GM23338 (cell line): Measurements from ENCODE around the gene FIBP. TPM values are rescaled to one million over a fixed set of nuclear protein-coding genes. Genes with fewer than 3 reads are reported as not detected.
"Not testable (repeated sequence)": the region's sequence is repeated elsewhere in the genome, so short reads cannot be mapped to it uniquely, and the experiment has no call there.

ENCODE experiments used
- ATAC-seq: fragments of 200-7000 bp; cut with Tn5 transposase; 3 replicates; pipeline ENCODE4 v1.9.1; 2020
- DNase-seq: peaks from one replicate; pipeline ENCODE4 v3.0.0-alpha.2; 2015; ENCODE audit warnings: low spot score
- H2AFZ ChIP-seq: fragments of 200-600 bp; sonication (generic); 2 replicates; pipeline ENCODE4 v1.8.0; 2016; ENCODE audit warnings: antibody characterized with exemption, mild to moderate bottlenecking, moderate library complexity
- H3F3A ChIP-seq: fragments of 200-600 bp; sonication (generic); replicated peaks from 2 replicates; pipeline ENCODE4 v1.8.0; 2017; ENCODE audit warnings: antibody characterized with exemption, mixed run types, low read depth
- H3K27ac ChIP-seq: fragments of 200-600 bp; sonication (generic); 2 replicates; pipeline ENCODE4 v1.6.1; 2016; ENCODE audit warnings: low read depth
- H3K27me3 ChIP-seq: fragments of 200-600 bp; sonication (generic); 2 replicates; pipeline ENCODE4 v1.8.0; 2016; ENCODE audit warnings: mild to moderate bottlenecking, mixed run types, moderate library complexity; ENCODE audit not compliant: insufficient read depth
- H3K36me3 ChIP-seq: fragments of 200-600 bp; sonication (generic); 2 replicates; pipeline ENCODE4 v1.8.0; 2016; ENCODE audit warnings: mild to moderate bottlenecking; ENCODE audit not compliant: insufficient read depth
- H3K4me1 ChIP-seq: fragments of 200-600 bp; sonication (generic); 2 replicates; pipeline ENCODE4 v1.8.0; 2016; ENCODE audit warnings: mild to moderate bottlenecking, moderate library complexity; ENCODE audit not compliant: insufficient read depth
- H3K4me2 ChIP-seq: fragments of 200-600 bp; sonication (generic); 2 replicates; pipeline ENCODE4 v1.7.1; 2017; ENCODE audit warnings: mixed run types
- H3K4me3 ChIP-seq: fragments of 200-600 bp; sonication (generic); 2 replicates; pipeline ENCODE4 v1.6.1; 2016; ENCODE audit warnings: mixed run types
- H3K79me2 ChIP-seq: fragments of 200-600 bp; sonication (generic); replicated peaks from 2 replicates; pipeline ENCODE4 v1.8.0; 2017; ENCODE audit warnings: mild to moderate bottlenecking; ENCODE audit not compliant: insufficient read depth
- H3K9me2 ChIP-seq: fragments of 200-600 bp; sonication (generic); 2 replicates; pipeline ENCODE4 v1.8.0; 2017; ENCODE audit not compliant: insufficient read depth
- H4K20me1 ChIP-seq: fragments of 200-600 bp; sonication (generic); replicated peaks from 2 replicates; pipeline ENCODE4 v1.8.0; 2017; ENCODE audit warnings: mild to moderate bottlenecking; ENCODE audit not compliant: insufficient read depth
- H3K27ac Mint-ChIP-seq: 2 replicates; pipeline ENCODE4 v1.8.0; 2020; ENCODE audit warnings: inconsistent platforms, mild to moderate bottlenecking, moderate library complexity, mixed read lengths
- H3K27me3 Mint-ChIP-seq: 3 replicates; pipeline ENCODE4 v1.8.0; 2022; ENCODE audit warnings: low read depth, mild to moderate bottlenecking, moderate library complexity, mixed read lengths, inconsistent platforms; ENCODE audit not compliant: insufficient read depth, poor library complexity
- H3K36me3 Mint-ChIP-seq: 3 replicates; pipeline ENCODE4 v1.8.0; 2021; ENCODE audit warnings: low read depth, mild to moderate bottlenecking, inconsistent platforms, moderate library complexity, mixed read lengths
- H3K4me1 Mint-ChIP-seq: 3 replicates; pipeline ENCODE4 v1.8.0; 2020; ENCODE audit warnings: mild to moderate bottlenecking, inconsistent platforms, mixed read lengths
- H3K4me3 Mint-ChIP-seq: 3 replicates; pipeline ENCODE4 v1.8.0; 2021; ENCODE audit warnings: moderate library complexity, mild to moderate bottlenecking, inconsistent platforms, mixed read lengths
- H3K9me3 Mint-ChIP-seq: 3 replicates; pipeline ENCODE4 v1.8.0; 2020; ENCODE audit warnings: moderate library complexity, mild to moderate bottlenecking, inconsistent platforms, mixed read lengths
- CREB1 ChIP-seq: fragments of 250-450 bp; sonication (Bioruptor Pico); IDR thresholded peaks from 2 replicates; pipeline ENCODE4 v1.5.0; 2020; ENCODE audit warnings: low read depth, mild to moderate bottlenecking, moderate library complexity
- EZH2phosphoT487 ChIP-seq: fragments of 200-600 bp; sonication (generic); IDR thresholded peaks from one replicate; pipeline ENCODE4 v1.8.1; 2018; ENCODE audit warnings: antibody characterized with exemption; ENCODE audit not compliant: unreplicated experiment
- JUNB ChIP-seq: IDR thresholded peaks from one replicate; pipeline ENCODE4 v1.6.1; 2016; ENCODE audit warnings: antibody characterized with exemption; ENCODE audit not compliant: unreplicated experiment
- NANOG ChIP-seq: IDR thresholded peaks from 2 replicates; pipeline ENCODE4 v1.6.1; 2016; ENCODE audit warnings: antibody characterized with exemption, borderline replicate concordance
- ZNF331 ChIP-seq: fragments of 250-450 bp; sonication (Bioruptor Pico); IDR thresholded peaks from 2 replicates; pipeline ENCODE4 v1.5.0; 2020; ENCODE audit warnings: low read depth, mild to moderate bottlenecking, moderate library complexity
- polyA plus RNA-seq: library from polyadenylated mRNA; unstranded; fragments of >200 nt; fragmentation: Nextera tagmentation; extraction: Ambion mirVana; gene quantifications from 2 replicates; pipeline ENCODE4 v1.2.1, GENCODE V29; 2016
- total RNA-seq: library from RNA; depleted of rRNA; stranded (reverse); fragments of >200 nt; shearing (Covaris generic); gene quantifications from 2 replicates; pipeline ENCODE4 v1.2.3, GENCODE V29; 2014
- TF ChIP-seq, protein P1 (sequence below): IDR thresholded peaks from one replicate; pipeline ENCODE4 v1.6.1; 2018; ENCODE audit warnings: antibody characterized with exemption; ENCODE audit not compliant: unreplicated experiment

FIBP gene
- total and polyA plus RNA-seq, 2 experiments from 2014 or later: 79.0 to 102 TPM

DNA sequence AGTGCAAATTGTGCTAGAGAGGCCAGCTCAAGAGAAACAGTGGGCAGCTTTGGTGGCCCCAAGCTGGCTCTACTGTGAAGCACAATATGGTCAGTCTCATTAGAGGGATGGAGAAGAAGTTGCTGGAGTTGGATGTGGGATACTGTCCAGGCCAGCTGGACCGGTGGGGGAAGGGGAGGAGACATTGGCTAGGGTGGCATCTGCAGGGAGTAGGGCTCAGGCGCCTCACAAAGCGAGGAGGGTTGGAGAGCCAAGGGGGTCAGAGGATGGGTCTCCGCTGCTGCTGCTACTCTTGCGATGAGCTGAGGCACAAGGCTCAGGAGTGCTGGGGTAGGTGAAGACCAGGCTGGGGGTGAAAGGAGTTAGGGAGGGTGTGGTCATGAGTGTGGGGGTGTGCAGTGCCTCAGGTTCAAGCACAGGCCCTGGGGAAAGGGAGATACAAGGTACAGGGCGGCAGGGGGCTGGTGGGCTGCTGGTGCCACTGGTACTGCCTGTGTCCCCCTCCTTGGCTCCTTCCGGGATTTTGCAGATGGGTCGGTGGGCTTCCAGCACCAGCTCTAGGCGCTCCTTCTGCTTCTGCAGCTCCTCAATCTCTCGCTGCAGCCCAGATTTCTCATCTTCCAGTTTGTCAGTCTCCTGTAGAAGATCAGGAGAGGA, 4.5 kb upstream of the FIBP start:
- Histone ChIP-seq H3K4me3 (peak overlapping the region; percentile 93; the same call in 1 of the 2 replicates), H4K20me1 (peaks cover 7% of the 10 kb centered on the region), H3K27ac (no peak overlapping the region), H2AFZ (no peak overlapping the region), H3F3A (peaks cover 26% of the 10 kb centered on the region), H3K4me2 (peak overlapping the region; percentile 89), H3K4me1 (peaks cover 25% of the 10 kb centered on the region), H3K36me3 (no peaks in the 10 kb centered on the region), H3K27me3 (peaks cover 25% of the 10 kb centered on the region), H3K9me2 (no peaks in the 10 kb centered on the region), H3K79me2 (peaks cover 4% of the 10 kb centered on the region)
- no peaks in the 10 kb centered on the region for H3K9me3 Mint-ChIP-seq
- H3K27me3 Mint-ChIP-seq: peaks cover 38% of the 10 kb centered on the region
- H3K4me1 Mint-ChIP-seq: peaks cover 33% of the 10 kb centered on the region
- peaks cover 9% of the 10 kb centered on the region for H3K36me3 Mint-ChIP-seq
- no peak for ATAC-seq
- no peak overlapping the region for H3K27ac Mint-ChIP-seq
- DNase-seq: no peak
- peak overlapping the region; percentile 81 for H3K4me3 Mint-ChIP-seq
- TF ChIP-seq, protein P1, sequence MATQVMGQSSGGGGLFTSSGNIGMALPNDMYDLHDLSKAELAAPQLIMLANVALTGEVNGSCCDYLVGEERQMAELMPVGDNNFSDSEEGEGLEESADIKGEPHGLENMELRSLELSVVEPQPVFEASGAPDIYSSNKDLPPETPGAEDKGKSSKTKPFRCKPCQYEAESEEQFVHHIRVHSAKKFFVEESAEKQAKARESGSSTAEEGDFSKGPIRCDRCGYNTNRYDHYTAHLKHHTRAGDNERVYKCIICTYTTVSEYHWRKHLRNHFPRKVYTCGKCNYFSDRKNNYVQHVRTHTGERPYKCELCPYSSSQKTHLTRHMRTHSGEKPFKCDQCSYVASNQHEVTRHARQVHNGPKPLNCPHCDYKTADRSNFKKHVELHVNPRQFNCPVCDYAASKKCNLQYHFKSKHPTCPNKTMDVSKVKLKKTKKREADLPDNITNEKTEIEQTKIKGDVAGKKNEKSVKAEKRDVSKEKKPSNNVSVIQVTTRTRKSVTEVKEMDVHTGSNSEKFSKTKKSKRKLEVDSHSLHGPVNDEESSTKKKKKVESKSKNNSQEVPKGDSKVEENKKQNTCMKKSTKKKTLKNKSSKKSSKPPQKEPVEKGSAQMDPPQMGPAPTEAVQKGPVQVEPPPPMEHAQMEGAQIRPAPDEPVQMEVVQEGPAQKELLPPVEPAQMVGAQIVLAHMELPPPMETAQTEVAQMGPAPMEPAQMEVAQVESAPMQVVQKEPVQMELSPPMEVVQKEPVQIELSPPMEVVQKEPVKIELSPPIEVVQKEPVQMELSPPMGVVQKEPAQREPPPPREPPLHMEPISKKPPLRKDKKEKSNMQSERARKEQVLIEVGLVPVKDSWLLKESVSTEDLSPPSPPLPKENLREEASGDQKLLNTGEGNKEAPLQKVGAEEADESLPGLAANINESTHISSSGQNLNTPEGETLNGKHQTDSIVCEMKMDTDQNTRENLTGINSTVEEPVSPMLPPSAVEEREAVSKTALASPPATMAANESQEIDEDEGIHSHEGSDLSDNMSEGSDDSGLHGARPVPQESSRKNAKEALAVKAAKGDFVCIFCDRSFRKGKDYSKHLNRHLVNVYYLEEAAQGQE: no peak
- TF ChIP-seq JUNB (no peak), CREB1 (CRISPR knock-in tag) (no peak), ZNF331 (no peak), NANOG (no peak), EZH2phosphoT487 (no peak)

DNA sequence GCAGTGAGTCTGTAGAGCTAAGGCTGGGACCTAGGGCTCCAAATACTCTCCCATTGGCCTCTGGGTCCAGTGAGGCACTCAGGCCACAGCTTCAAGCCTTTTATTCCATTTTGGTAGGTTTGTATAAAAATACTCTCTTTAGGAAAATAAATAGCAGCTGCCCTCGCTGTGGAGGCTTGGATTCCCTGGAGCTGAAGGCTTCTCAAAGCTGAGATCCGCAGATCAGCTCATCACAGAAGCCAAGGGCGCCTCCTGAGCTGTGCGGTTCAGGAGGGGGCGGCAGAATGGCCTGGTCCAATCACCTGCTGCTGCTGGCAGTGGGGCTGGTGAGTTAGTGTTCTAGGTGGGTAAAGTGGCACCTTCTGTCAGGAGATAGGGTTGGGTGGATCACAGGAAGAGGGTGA, 3.9 kb upstream of the FIBP start:
- Histone ChIP-seq H3K4me1 (peaks cover 29% of the 10 kb centered on the region), H3F3A (peaks cover 32% of the 10 kb centered on the region), H4K20me1 (peaks cover 12% of the 10 kb centered on the region), H3K4me3 (peak overlapping the region; percentile 93), H3K4me2 (peak overlapping the region; percentile 89), H3K27me3 (peaks cover 25% of the 10 kb centered on the region)
- H3K9me3 Mint-ChIP-seq, H3K36me3 ChIP-seq, H3K27ac ChIP-seq, H3K79me2 ChIP-seq, ATAC-seq, H3K27ac Mint-ChIP-seq, DNase-seq, H2AFZ ChIP-seq, H3K9me2 ChIP-seq: not testable (repeated sequence)
- peaks cover 12% of the 10 kb centered on the region for H3K36me3 Mint-ChIP-seq
- peak overlapping the region; percentile 81 for H3K4me3 Mint-ChIP-seq
- peaks cover 35% of the 10 kb centered on the region for H3K27me3 Mint-ChIP-seq
- peaks cover 33% of the 10 kb centered on the region for H3K4me1 Mint-ChIP-seq
